ENCODE results near the gene DCC. TPM values are rescaled to one million over a fixed set of nuclear protein-coding genes. Genes with fewer than 3 reads are reported as not detected.

The DCC gene
- total and polyA plus RNA-seq, 2 experiments from 2014 or later = 0.27 to 0.38 TPM

DNA sequence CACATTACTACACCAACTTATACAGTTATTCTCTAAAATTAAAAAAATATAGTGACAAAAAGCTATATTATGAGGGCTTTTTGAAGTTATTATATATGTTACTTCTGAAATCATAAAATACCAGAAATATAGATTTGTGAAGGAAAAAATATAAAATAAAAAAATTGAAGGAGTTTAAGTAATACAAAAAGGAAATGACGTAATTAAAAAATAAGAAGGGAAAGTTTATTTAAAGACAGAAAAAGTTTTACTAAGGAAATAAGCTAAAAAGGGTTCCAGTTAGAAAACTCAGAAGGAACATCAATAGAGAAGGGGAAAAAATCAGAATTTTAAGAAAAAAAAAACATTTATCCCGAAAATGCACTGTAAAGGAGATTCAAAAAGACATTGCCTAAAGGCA lies 1187.4 kb downstream of the DCC start:
- Histone ChIP-seq H3K27ac (no peak overlapping the region), H3K36me3 (no peaks in the 10 kb centered on the region), H3K4me3 (no peak overlapping the region), H3K27me3 (no peaks in the 10 kb centered on the region), H3K9me3 (ENCODE audit: low read depth) (no peaks in the 10 kb centered on the region), H3K4me1 (ENCODE audit: low read depth) (no peaks in the 10 kb centered on the region)
- TF ChIP-seq CTCF (IDR thresholded peaks at IDR 0.05; ENCODE audit: low read depth, low read length) = no peak
- no peak for DNase-seq (ENCODE audit: low read depth in 1 of 2, low spot score in 1 of 2)

DNA sequence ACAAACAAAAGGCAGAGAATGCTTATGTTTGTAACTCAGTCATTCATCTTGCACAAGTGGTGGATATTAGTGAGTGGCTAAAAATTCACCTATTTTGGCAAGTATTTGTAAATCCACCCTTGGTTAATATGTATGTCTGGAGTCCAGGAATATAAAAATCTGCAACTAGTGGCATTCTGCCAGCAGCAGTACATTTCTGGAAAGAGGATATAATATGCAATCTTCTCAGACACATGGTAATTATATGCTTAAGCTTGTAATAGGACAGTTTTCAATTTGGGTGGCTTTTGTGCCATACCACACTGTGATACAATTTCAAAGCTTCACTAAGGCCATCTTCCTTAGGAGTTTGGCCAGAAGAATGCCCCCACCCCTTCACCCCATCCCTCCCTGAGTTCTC lies 1191.2 kb downstream of the DCC start:
- no peak for TF ChIP-seq CTCF (IDR thresholded peaks at IDR 0.05; ENCODE audit: low read depth, low read length)
- Histone ChIP-seq H3K27me3 (no peaks in the 10 kb centered on the region), H3K4me1 (ENCODE audit: low read depth) (no peaks in the 10 kb centered on the region), H3K36me3 (no peaks in the 10 kb centered on the region), H3K27ac (no peak overlapping the region), H3K4me3 (no peak overlapping the region), H3K9me3 (ENCODE audit: low read depth) (no peaks in the 10 kb centered on the region)
- DNase-seq (ENCODE audit: low read depth in 1 of 2, low spot score in 1 of 2) = no peak

DNA sequence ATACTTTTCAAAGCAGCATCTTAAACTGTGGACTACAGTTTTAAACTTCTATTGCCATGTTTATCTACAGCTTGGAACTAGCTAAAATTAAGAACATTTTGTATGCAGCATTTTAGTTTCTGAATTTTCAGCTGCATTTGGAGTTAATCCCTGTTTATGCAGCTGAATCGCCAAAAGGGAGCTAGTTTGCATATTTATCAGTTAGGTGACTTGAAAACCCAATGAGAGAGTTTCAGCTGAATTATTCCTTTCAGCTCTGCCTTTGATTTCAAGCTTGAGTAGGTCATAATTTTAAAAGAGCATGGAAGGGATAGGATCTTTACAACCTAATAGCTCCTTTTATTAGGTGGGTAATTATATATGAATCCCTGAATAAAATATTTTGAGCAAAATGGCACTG lies 1191.9 kb downstream of the DCC start:
- no peak for TF ChIP-seq CTCF (IDR thresholded peaks at IDR 0.05; ENCODE audit: low read depth, low read length)
- no peak for DNase-seq (ENCODE audit: low read depth in 1 of 2, low spot score in 1 of 2)
- Histone ChIP-seq H3K4me1 (ENCODE audit: low read depth) (no peaks in the 10 kb centered on the region), H3K4me3 (no peak overlapping the region), H3K9me3 (ENCODE audit: low read depth) (no peaks in the 10 kb centered on the region), H3K27me3 (no peaks in the 10 kb centered on the region), H3K27ac (no peak overlapping the region), H3K36me3 (no peaks in the 10 kb centered on the region)

DNA sequence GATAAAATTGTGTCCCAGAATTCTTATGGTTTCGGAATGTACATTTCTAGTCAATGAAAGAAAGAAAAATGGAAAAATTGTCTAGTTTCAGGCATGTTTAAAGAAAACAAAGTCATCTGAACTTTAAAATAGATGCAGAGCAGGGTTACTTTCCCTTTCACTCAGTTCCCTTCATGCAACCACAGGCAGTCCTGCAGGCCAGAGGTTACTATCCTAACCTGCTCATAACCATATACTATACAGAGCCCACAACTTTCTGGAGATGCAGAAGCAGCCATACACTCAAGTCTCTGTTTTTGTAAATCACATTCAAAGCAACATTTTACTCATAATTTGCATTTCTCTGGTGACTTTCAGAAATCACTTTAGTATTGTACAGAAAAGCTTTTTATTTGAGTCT lies 1194.2 kb downstream of the DCC start:
- no peak for TF ChIP-seq CTCF (IDR thresholded peaks at IDR 0.05; ENCODE audit: low read depth, low read length)
- Histone ChIP-seq H3K4me1 (ENCODE audit: low read depth) (no peaks in the 10 kb centered on the region), H3K27me3 (no peaks in the 10 kb centered on the region), H3K4me3 (no peak overlapping the region), H3K9me3 (ENCODE audit: low read depth) (no peaks in the 10 kb centered on the region), H3K27ac (no peak overlapping the region), H3K36me3 (no peaks in the 10 kb centered on the region)
- no peak for DNase-seq (ENCODE audit: low read depth in 1 of 2, low spot score in 1 of 2)

DNA sequence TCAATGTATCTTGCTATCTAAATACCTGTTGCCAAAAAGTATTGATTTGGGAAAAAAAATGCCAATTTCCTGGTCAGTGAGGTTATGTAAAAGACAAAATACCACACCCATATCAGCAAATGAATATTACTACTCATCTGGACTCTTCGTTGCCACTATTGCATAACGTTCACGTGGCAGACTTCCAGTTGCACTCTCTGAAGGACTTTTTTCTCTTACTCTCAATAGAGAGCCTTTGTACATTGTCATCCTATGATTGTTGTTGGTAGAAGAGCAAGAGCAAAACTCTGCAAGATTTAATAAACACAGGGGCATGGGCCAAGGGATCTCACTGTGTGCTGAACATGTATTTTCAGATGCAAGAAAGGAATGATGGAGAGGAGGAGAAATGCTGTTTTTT lies 1194.7 kb downstream of the DCC start:
- H3K4me1 ChIP-seq (ENCODE audit: low read depth) = no peaks in the 10 kb centered on the region
- H3K36me3 ChIP-seq = no peaks in the 10 kb centered on the region
- H3K27me3 ChIP-seq = no peaks in the 10 kb centered on the region
- H3K9me3 ChIP-seq (ENCODE audit: low read depth) = no peaks in the 10 kb centered on the region
- no peak overlapping the region for H3K27ac ChIP-seq
- H3K4me3 ChIP-seq = no peak overlapping the region
- TF ChIP-seq CTCF (IDR thresholded peaks at IDR 0.05; ENCODE audit: low read depth, low read length) = no peak
- peak in 1 of 2 donors; percentile 10 for DNase-seq (ENCODE audit: low read depth in 1 of 2, low spot score in 1 of 2)

DNA sequence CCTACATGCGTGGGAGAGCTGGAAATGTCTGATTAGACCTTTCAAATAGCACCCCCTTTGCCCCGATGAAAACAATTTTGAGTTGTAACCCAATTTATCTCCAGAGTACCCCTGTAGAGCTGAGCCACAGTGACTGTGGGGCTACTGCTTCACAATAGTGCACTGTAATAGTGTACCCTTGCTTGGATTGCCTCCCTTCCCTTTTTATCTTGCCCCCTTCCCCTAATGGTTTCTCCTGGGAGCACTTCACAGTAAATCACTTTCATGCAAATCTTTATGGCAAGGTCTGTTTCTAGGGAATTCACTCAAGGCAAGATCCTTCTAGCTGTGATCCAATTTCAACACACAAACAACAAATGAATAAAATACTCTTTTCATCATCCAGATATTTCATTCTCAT lies 1196.9 kb downstream of the DCC start:
- Histone ChIP-seq H3K27me3 (no peaks in the 10 kb centered on the region), H3K4me1 (ENCODE audit: low read depth) (no peaks in the 10 kb centered on the region), H3K27ac (no peak overlapping the region), H3K36me3 (no peaks in the 10 kb centered on the region), H3K9me3 (ENCODE audit: low read depth) (no peaks in the 10 kb centered on the region), H3K4me3 (no peak overlapping the region)
- DNase-seq (ENCODE audit: low read depth in 1 of 2, low spot score in 1 of 2) = no peak
- TF ChIP-seq CTCF (IDR thresholded peaks at IDR 0.05; ENCODE audit: low read depth, low read length) = no peak
